Measurements from ENCODE around the gene GRM1.

- TF ChIP-seq CTCF (conservative IDR thresholded peaks at IDR 0.05 in 1 of 2, IDR thresholded peaks at IDR 0.05 in 1 of 2; ENCODE audit: extremely low read depth in 1 of 2, insufficient read depth in 1 of 2, low read depth in 1 of 2, low read length in 2 of 2) (no peak), EZH2 (IDR thresholded peaks at IDR 0.05; ENCODE audit: borderline replicate concordance, low read length) (no peak)
Observed at GRCh38 chr6:146312608-146313007, 283.7 kb downstream of the GRM1 start.
